SU-DHL-6 (cell line): Measurements from ENCODE around the gene TMEM267.

Experiments used
- CTCF ChIP-seq: fragments of 200-600 bp; sonication (generic); IDR thresholded peaks from one replicate; pipeline ENCODE4 v1.5.1; 2017; ENCODE audit warnings: antibody characterized with exemption, mild to moderate bottlenecking, low read length, moderate library complexity; ENCODE audit not compliant: insufficient read depth, poor library complexity, severe bottlenecking
- EZH2phosphoT487 ChIP-seq: fragments of 200-600 bp; sonication (generic), shearing (Covaris generic); conservative IDR thresholded peaks from 2 replicates; pipeline ENCODE4 v1.6.1; 2018; ENCODE audit warnings: mild to moderate bottlenecking, antibody characterized with exemption, low read length, moderate library complexity, mixed read lengths

GRCh38 chr5:43415935-43416802 is 67.5 kb downstream of the TMEM267 start:
- TF ChIP-seq CTCF, result no peak
- no peak for TF ChIP-seq EZH2phosphoT487
